Liver (tissue), 9 donors: ENCODE results near the gene STX11. TPM values are rescaled to one million over a fixed set of nuclear protein-coding genes. Genes with fewer than 3 reads are reported as not detected.

Experiments used
- DNase-seq: peaks from one replicate; pipeline ENCODE4 v3.0.0-alpha.2; 2017; ENCODE audit warnings: low spot score
- H3K27ac ChIP-seq, 2 donors: one replicate each; pipeline ENCODE4 v1.7.0; 2013; ENCODE audit warnings: inconsistent platforms in 2 of 2, low read length in 2 of 2, control low read depth in 1 of 2, low read depth in 1 of 2, mild to moderate bottlenecking in 1 of 2
- H3K27me3 ChIP-seq, 4 donors: one replicate each; pipeline versions ENCODE4 v1.6.1 to v1.7.0; 2013; ENCODE audit warnings: low read length in 3 of 4, inconsistent platforms in 1 of 4, mild to moderate bottlenecking in 1 of 4, moderate library complexity in 1 of 4; ENCODE audit not compliant: control insufficient read depth in 4 of 4, insufficient read depth in 4 of 4
- H3K36me3 ChIP-seq, 4 donors: one replicate each; pipeline versions ENCODE4 v1.6.1 to v1.7.0; 2013; ENCODE audit warnings: low read length in 3 of 4, mild to moderate bottlenecking in 3 of 4, low read depth in 1 of 4, moderate library complexity in 1 of 4; ENCODE audit not compliant: control insufficient read depth in 4 of 4, insufficient read depth in 3 of 4
- H3K4me1 ChIP-seq, 4 donors: one replicate each; pipeline versions ENCODE4 v1.6.1 to v1.7.0; 2013; ENCODE audit warnings: low read length in 3 of 4, mild to moderate bottlenecking in 3 of 4, moderate library complexity in 1 of 4; ENCODE audit not compliant: control insufficient read depth in 4 of 4, insufficient read depth in 4 of 4
- H3K4me3 ChIP-seq, 3 donors: one replicate each; pipeline versions ENCODE4 v1.6.1 to v1.7.0; 2013; ENCODE audit warnings: low read length in 3 of 3, control low read depth in 1 of 3, low read depth in 1 of 3, mild to moderate bottlenecking in 1 of 3
- H3K9ac ChIP-seq, 2 donors: one replicate each; pipeline ENCODE4 v1.7.0; 2013; ENCODE audit warnings: low read length in 2 of 2, mild to moderate bottlenecking in 2 of 2, moderate library complexity in 2 of 2, control low read depth in 1 of 2, low read depth in 1 of 2
- H3K9me3 ChIP-seq, 4 donors: one replicate each; pipeline versions ENCODE4 v1.6.1 to v1.7.0; 2013; ENCODE audit warnings: low read length in 3 of 4; ENCODE audit not compliant: control insufficient read depth in 4 of 4
- ATF3 ChIP-seq: IDR thresholded peaks from 2 replicates; pipeline ENCODE4 v1.6.1; 2016; ENCODE audit warnings: antibody characterized with exemption
- FOXA1 ChIP-seq: IDR thresholded peaks from 2 replicates; pipeline ENCODE4 v1.6.1; 2016; ENCODE audit warnings: antibody characterized with exemption
- FOXA2 ChIP-seq: IDR thresholded peaks from 2 replicates; pipeline ENCODE4 v1.6.1; 2016; ENCODE audit warnings: antibody characterized with exemption
- GABPA ChIP-seq, 2 donors: IDR thresholded peaks in 1 of 2; conservative IDR thresholded peaks in 1 of 2; 2 replicates each; pipeline ENCODE4 v1.6.1; 2016; ENCODE audit warnings: antibody characterized with exemption in 2 of 2, mild to moderate bottlenecking in 1 of 2, moderate library complexity in 1 of 2
- HNF4A ChIP-seq, 2 donors: conservative IDR thresholded peaks; 2 replicates each; pipeline ENCODE4 v1.6.1; 2016; ENCODE audit warnings: antibody characterized with exemption in 2 of 2, mild to moderate bottlenecking in 2 of 2
- HNF4G ChIP-seq: IDR thresholded peaks from 2 replicates; pipeline ENCODE4 v1.6.1; 2016; ENCODE audit warnings: antibody characterized with exemption
- JUND ChIP-seq, 2 donors: IDR thresholded peaks; 2 replicates each; pipeline ENCODE4 v1.6.1; 2016; ENCODE audit warnings: antibody characterized with exemption in 2 of 2
- MAX ChIP-seq: IDR thresholded peaks from 2 replicates; pipeline ENCODE4 v1.6.1; 2016; ENCODE audit warnings: antibody characterized with exemption
- NR2F2 ChIP-seq: IDR thresholded peaks from 2 replicates; pipeline ENCODE4 v1.6.1; 2016; ENCODE audit warnings: antibody characterized with exemption
- RAD21 ChIP-seq, 2 donors: IDR thresholded peaks; 2 replicates each; pipeline ENCODE4 v1.6.1; 2016; ENCODE audit warnings: antibody characterized with exemption in 2 of 2, mild to moderate bottlenecking in 2 of 2
- RXRA ChIP-seq, 2 donors: IDR thresholded peaks; 2 replicates each; pipeline ENCODE4 v1.6.1; 2017 to 2018; ENCODE audit warnings: antibody characterized with exemption in 2 of 2, mild to moderate bottlenecking in 1 of 2
- SP1 ChIP-seq: IDR thresholded peaks from 2 replicates; pipeline ENCODE4 v1.6.1; 2018; ENCODE audit warnings: antibody characterized with exemption, mild to moderate bottlenecking
- TAF1 ChIP-seq: conservative IDR thresholded peaks from 2 replicates; pipeline ENCODE4 v1.6.1; 2016; ENCODE audit warnings: antibody characterized with exemption, mild to moderate bottlenecking
- YY1 ChIP-seq: IDR thresholded peaks from 2 replicates; pipeline ENCODE4 v1.6.1; 2016; ENCODE audit warnings: antibody characterized with exemption, mild to moderate bottlenecking
- ZBTB33 ChIP-seq: IDR thresholded peaks from 2 replicates; pipeline ENCODE4 v1.6.1; 2016; ENCODE audit warnings: antibody characterized with exemption
- WGBS: extraction: QIAGEN DNeasy Blood & Tissue Kit; methylation state at CpG from one replicate; pipeline ENCODE4 v1.1.7; 2013; 5-methylcytosine and 5-hydroxymethylcytosine counted together
- polyA plus RNA-seq, 2 donors: library from polyadenylated mRNA; stranded (reverse) in 1 of 2; unstranded in 1 of 2; fragments of 200-250 nt in 1 of 2; fragments of >200 nt in 1 of 2; fragmentation: Nextera tagmentation in 1 of 2; extraction: Ambion mirVana in 1 of 2; gene quantifications; one replicate each; pipeline versions ENCODE4 v1.2.1 to v1.2.3, GENCODE V29; 2013 to 2015
- total RNA-seq, 2 donors: library from RNA; depleted of rRNA; stranded (reverse); fragments of >200 nt; gene quantifications; one replicate each; pipeline ENCODE4 v1.2.3, GENCODE V29; 2014
- donor health status: healthy.
- donor health status: healthy.
- donor health status: healthy.
- donor health status: healthy.
- donor health status: healthy.

Gene STX11
- total and polyA plus RNA-seq, 4 donors = 1.3 to 4.9 (median 3.4) TPM

- no peaks in the 10 kb centered on the region for H3K9me3 ChIP-seq
- TF ChIP-seq GABPA (IDR thresholded peaks at IDR 0.05 in 1 of 2, conservative IDR thresholded peaks at IDR 0.05 in 1 of 2) (no peak), FOXA2 (no peak), NR2F2 (no peak), TAF1 (no peak), HNF4G (no peak)
- H3K4me1 ChIP-seq = no peaks in the 10 kb centered on the region
- H3K4me3 ChIP-seq = no peak overlapping the region
- 87% methylated on average over 5 of the region's 5 CpGs for WGBS
- DNase-seq = no peak
- no peak overlapping the region for H3K9ac ChIP-seq
- H3K27me3 ChIP-seq = no peaks in the 10 kb centered on the region
- H3K27ac ChIP-seq = no peak overlapping the region
- H3K36me3 ChIP-seq = no peaks in the 10 kb centered on the region
These were observed 25.7 kb downstream of the STX11 start for GRCh38 chr6:144176043-144176442.

- H3K4me1 ChIP-seq = no peaks in the 10 kb centered on the region
- no peaks in the 10 kb centered on the region for H3K9me3 ChIP-seq
- no peak overlapping the region for H3K4me3 ChIP-seq
- H3K27ac ChIP-seq = no peak overlapping the region
- DNase-seq = no peak
- 87% methylated on average over 3 of the region's 3 CpGs for WGBS
- no peak for TF ChIP-seq GABPA (IDR thresholded peaks at IDR 0.05 in 1 of 2, conservative IDR thresholded peaks at IDR 0.05 in 1 of 2)
- no peak for TF ChIP-seq FOXA2
- no peak for TF ChIP-seq YY1
- TF ChIP-seq JUND (IDR thresholded peaks at IDR 0.05) = no peak
- no peak for TF ChIP-seq FOXA1
- no peak for TF ChIP-seq HNF4A (conservative IDR thresholded peaks at IDR 0.05)
- TF ChIP-seq RXRA (IDR thresholded peaks at IDR 0.05) = no peak
- TF ChIP-seq HNF4G = no peak
- H3K27me3 ChIP-seq = no peaks in the 10 kb centered on the region
- no peak overlapping the region for H3K9ac ChIP-seq
- no peaks in the 10 kb centered on the region for H3K36me3 ChIP-seq
These were observed 27.4 kb downstream of the STX11 start for GRCh38 chr6:144177726-144178125.

GRCh38 chr6:144178323-144178722 lies 28.0 kb downstream of the STX11 start:
- H3K4me3 ChIP-seq = no peak overlapping the region
- no peak for DNase-seq
- H3K27me3 ChIP-seq = no peaks in the 10 kb centered on the region
- no peaks in the 10 kb centered on the region for H3K4me1 ChIP-seq
- H3K9ac ChIP-seq = no peak overlapping the region
- TF ChIP-seq JUND (IDR thresholded peaks at IDR 0.05) (no peak), NR2F2 (no peak), ATF3 (no peak), TAF1 (no peak), SP1 (no peak), HNF4A (conservative IDR thresholded peaks at IDR 0.05) (no peak), ZBTB33 (no peak), FOXA1 (no peak), RAD21 (IDR thresholded peaks at IDR 0.05) (no peak), YY1 (no peak), HNF4G (no peak), MAX (no peak), RXRA (IDR thresholded peaks at IDR 0.05) (no peak)
- no peaks in the 10 kb centered on the region for H3K9me3 ChIP-seq
- no peak overlapping the region for H3K27ac ChIP-seq
- no peaks in the 10 kb centered on the region for H3K36me3 ChIP-seq
- WGBS = 94% methylated on average over 3 of the region's 3 CpGs
